Suprapubic skin (tissue), 4 donors: ENCODE measurements around the gene OXER1. TPM values are rescaled to one million over a fixed set of nuclear protein-coding genes. Genes with fewer than 3 reads are reported as not detected.

ENCODE experiments used
- DNase-seq, 2 donors: peaks; one replicate each; pipeline ENCODE4 v3.0.0-alpha.2; 2019; ENCODE audit warnings: low spot score in 2 of 2
- H3K27ac ChIP-seq: fragments of 200-600 bp; sonication (generic); one replicate; pipeline ENCODE4 v1.5.1; 2019
- H3K27me3 ChIP-seq: fragments of 200-600 bp; sonication (generic); one replicate; pipeline ENCODE4 v1.5.1; 2019
- H3K36me3 ChIP-seq: fragments of 200-600 bp; sonication (generic); one replicate; pipeline ENCODE4 v1.5.1; 2019
- H3K4me1 ChIP-seq: fragments of 200-600 bp; sonication (generic); one replicate; pipeline ENCODE4 v1.5.1; 2019
- H3K4me3 ChIP-seq: fragments of 200-600 bp; sonication (generic); one replicate; pipeline ENCODE4 v1.5.1; 2019; ENCODE audit warnings: mild to moderate bottlenecking
- H3K9me3 ChIP-seq: fragments of 200-600 bp; sonication (generic); one replicate; pipeline ENCODE4 v1.5.1; 2019
- EP300 ChIP-seq: sonication (generic); formaldehyde crosslinking; IDR thresholded peaks from one replicate; pipeline ENCODE4 v1.6.1; 2017; ENCODE audit warnings: antibody characterized with exemption
- POLR2A ChIP-seq, 2 donors: fragments of 450-650 bp; IDR thresholded peaks; one replicate each; pipeline ENCODE4 v1.6.1; 2017; ENCODE audit warnings: antibody characterized with exemption in 2 of 2, mild to moderate bottlenecking in 2 of 2, moderate library complexity in 2 of 2
- POLR2AphosphoS5 ChIP-seq, 3 donors: sonication (generic); formaldehyde crosslinking; IDR thresholded peaks; one replicate each; pipeline ENCODE4 v1.6.1; 2017; ENCODE audit warnings: antibody characterized with exemption in 3 of 3
- WGBS: methylation state at CpG from one replicate; pipeline ENCODE4 v1.1.5; 2018; 5-methylcytosine and 5-hydroxymethylcytosine counted together
- total RNA-seq, 4 donors: library from RNA; depleted of rRNA; stranded (reverse); fragments of >200 nt; gene quantifications; one replicate each; pipeline ENCODE4 v1.1.0, GENCODE V29; 2016
- TF ChIP-seq, protein P1 (sequence below), 2 donors: fragments of 200-600 bp in 1 of 2; fragments of 450-650 bp in 1 of 2; sonication (generic) in 1 of 2; IDR thresholded peaks; one replicate each; pipeline ENCODE4 v1.5.1; 2016 to 2019; ENCODE audit warnings: antibody characterized with exemption in 2 of 2, mild to moderate bottlenecking in 1 of 2, moderate library complexity in 1 of 2

OXER1 gene
- total RNA-seq, 4 donors from 2014 or later, result 0.76 to 3.9 (median 2.1) TPM

GRCh38 chr2:42777883-42778805, 14.2 kb upstream of the OXER1 start:
- H3K9me3 ChIP-seq, result no peaks in the 10 kb centered on the region
- TF ChIP-seq POLR2A (IDR thresholded peaks at IDR 0.05) (no peak), EP300 (no peak), POLR2AphosphoS5 (IDR thresholded peaks at IDR 0.05) (no peak)
- no peak overlapping the region for H3K27ac ChIP-seq
- H3K4me1 ChIP-seq, result no peaks in the 10 kb centered on the region
- no peak overlapping the region for H3K4me3 ChIP-seq
- no peaks in the 10 kb centered on the region for H3K27me3 ChIP-seq
- no peaks in the 10 kb centered on the region for H3K36me3 ChIP-seq
- WGBS, result 88% methylated on average over 3 of the region's 3 CpGs
- DNase-seq, result no peak

- no peaks in the 10 kb centered on the region for H3K9me3 ChIP-seq
- no peak overlapping the region for H3K4me3 ChIP-seq
- DNase-seq, result no peak
Observed at GRCh38 chr2:42775810-42776209, 11.9 kb upstream of the OXER1 start.

GRCh38 chr2:42775186-42775585, 11.3 kb upstream of the OXER1 start:
- WGBS, result 68% methylated on average over 2 of the region's 2 CpGs
- Histone ChIP-seq H3K9me3 (no peaks in the 10 kb centered on the region), H3K27ac (no peak overlapping the region), H3K4me3 (no peak overlapping the region), H3K4me1 (no peaks in the 10 kb centered on the region), H3K27me3 (no peaks in the 10 kb centered on the region), H3K36me3 (no peaks in the 10 kb centered on the region)
- DNase-seq, result no peak
- TF ChIP-seq EP300 (no peak), POLR2AphosphoS5 (IDR thresholded peaks at IDR 0.05) (no peak), POLR2A (IDR thresholded peaks at IDR 0.05) (no peak)
- TF ChIP-seq, protein P1, sequence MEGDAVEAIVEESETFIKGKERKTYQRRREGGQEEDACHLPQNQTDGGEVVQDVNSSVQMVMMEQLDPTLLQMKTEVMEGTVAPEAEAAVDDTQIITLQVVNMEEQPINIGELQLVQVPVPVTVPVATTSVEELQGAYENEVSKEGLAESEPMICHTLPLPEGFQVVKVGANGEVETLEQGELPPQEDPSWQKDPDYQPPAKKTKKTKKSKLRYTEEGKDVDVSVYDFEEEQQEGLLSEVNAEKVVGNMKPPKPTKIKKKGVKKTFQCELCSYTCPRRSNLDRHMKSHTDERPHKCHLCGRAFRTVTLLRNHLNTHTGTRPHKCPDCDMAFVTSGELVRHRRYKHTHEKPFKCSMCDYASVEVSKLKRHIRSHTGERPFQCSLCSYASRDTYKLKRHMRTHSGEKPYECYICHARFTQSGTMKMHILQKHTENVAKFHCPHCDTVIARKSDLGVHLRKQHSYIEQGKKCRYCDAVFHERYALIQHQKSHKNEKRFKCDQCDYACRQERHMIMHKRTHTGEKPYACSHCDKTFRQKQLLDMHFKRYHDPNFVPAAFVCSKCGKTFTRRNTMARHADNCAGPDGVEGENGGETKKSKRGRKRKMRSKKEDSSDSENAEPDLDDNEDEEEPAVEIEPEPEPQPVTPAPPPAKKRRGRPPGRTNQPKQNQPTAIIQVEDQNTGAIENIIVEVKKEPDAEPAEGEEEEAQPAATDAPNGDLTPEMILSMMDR (IDR thresholded peaks at IDR 0.05), result no peak

More at GRCh38 chr2:42775810-42776209, 11.9 kb upstream of the OXER1 start:
- Histone ChIP-seq H3K36me3 (no peaks in the 10 kb centered on the region), H3K4me1 (no peaks in the 10 kb centered on the region), H3K27me3 (no peaks in the 10 kb centered on the region), H3K27ac (no peak overlapping the region)
- 73% methylated on average over 3 of the region's 3 CpGs for WGBS
- TF ChIP-seq POLR2A (IDR thresholded peaks at IDR 0.05), result no peak
- no peak for TF ChIP-seq POLR2AphosphoS5 (IDR thresholded peaks at IDR 0.05)
- no peak for TF ChIP-seq EP300
- TF ChIP-seq, protein P1 (IDR thresholded peaks at IDR 0.05), result no peak

DNA sequence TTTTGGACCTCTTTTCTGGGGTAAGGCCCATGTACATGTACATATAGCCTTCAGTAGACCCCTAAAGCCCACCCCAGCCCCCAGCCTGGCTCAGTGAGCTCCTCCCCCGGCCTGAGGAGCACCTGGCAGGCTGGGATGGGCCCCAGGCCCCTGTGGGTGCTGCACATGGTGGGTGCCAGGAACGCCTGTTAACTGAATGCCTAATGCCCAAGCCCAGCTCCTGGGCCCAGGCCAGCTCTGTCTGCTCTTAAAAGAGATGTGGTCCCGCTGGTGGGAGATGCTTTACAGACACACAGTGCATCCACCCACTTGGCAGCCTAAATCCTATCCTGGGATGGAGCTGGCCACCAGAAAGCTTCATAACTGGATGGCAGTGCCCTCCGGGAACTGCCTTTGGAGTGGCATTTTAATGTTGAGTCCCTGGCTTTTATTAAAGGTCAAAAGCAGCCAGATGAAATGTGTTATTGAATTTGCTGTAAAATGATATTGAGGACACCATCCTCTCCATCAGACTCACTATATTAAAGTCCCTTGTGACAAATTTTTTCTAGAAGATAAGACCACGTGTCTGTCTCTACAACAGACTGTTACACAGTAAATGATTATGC, 7.7 kb upstream of the OXER1 start:
- Histone ChIP-seq H3K27ac (no peak overlapping the region), H3K4me3 (no peak overlapping the region), H3K36me3 (peaks cover 4% of the 10 kb centered on the region), H3K4me1 (no peaks in the 10 kb centered on the region), H3K27me3 (no peaks in the 10 kb centered on the region), H3K9me3 (no peaks in the 10 kb centered on the region)
- TF ChIP-seq, protein P1 (IDR thresholded peaks at IDR 0.05), result no peak
- no peak for TF ChIP-seq POLR2AphosphoS5 (IDR thresholded peaks at IDR 0.05)
- TF ChIP-seq POLR2A (IDR thresholded peaks at IDR 0.05), result no peak
- TF ChIP-seq EP300, result no peak
- DNase-seq, result peak in 1 of 2 donors; percentile 24
- 84% methylated on average over 5 of the region's 5 CpGs for WGBS

GRCh38 chr2:42770288-42771131, 6.6 kb upstream of the OXER1 start:
- 78% methylated on average over 13 of the region's 19 CpGs for WGBS
- no peak overlapping the region for H3K4me3 ChIP-seq
- no peaks in the 10 kb centered on the region for H3K4me1 ChIP-seq
- H3K27me3 ChIP-seq, result no peaks in the 10 kb centered on the region
- peak in 1 of 2 donors; percentile 76 for DNase-seq
- no peak overlapping the region for H3K27ac ChIP-seq
- no peaks in the 10 kb centered on the region for H3K9me3 ChIP-seq
- H3K36me3 ChIP-seq, result peaks cover 4% of the 10 kb centered on the region
- no peak for TF ChIP-seq POLR2A (IDR thresholded peaks at IDR 0.05)
- TF ChIP-seq POLR2AphosphoS5 (IDR thresholded peaks at IDR 0.05), result no peak
- TF ChIP-seq EP300, result no peak
- TF ChIP-seq, protein P1 (IDR thresholded peaks at IDR 0.05), result no peak
